Peyer's patch (tissue), 4 donors: ENCODE data around the gene BMP2K. TPM values are rescaled to one million over a fixed set of nuclear protein-coding genes. Genes with fewer than 3 reads are reported as not detected.

Source experiments
- DNase-seq, 3 donors: peaks; one replicate each; pipeline ENCODE4 v3.0.0-alpha.2; 2017 to 2019
- H3K27ac ChIP-seq, 4 donors: fragments of 200-600 bp; sonication (generic); one replicate each; pipeline ENCODE4 v1.5.1; 2016 to 2019
- H3K27me3 ChIP-seq, 2 donors: fragments of 200-600 bp; sonication (generic); one replicate each; pipeline ENCODE4 v1.5.1; 2019
- H3K36me3 ChIP-seq, 3 donors: fragments of 200-600 bp; sonication (generic); one replicate each; pipeline ENCODE4 v1.5.1; 2016 to 2019
- H3K4me1 ChIP-seq, 4 donors: fragments of 200-600 bp; sonication (generic); one replicate each; pipeline ENCODE4 v1.5.1; 2016 to 2019
- H3K4me3 ChIP-seq, 4 donors: fragments of 200-600 bp; sonication (generic); 1 replicate in 3 of 4; 2 replicates in 1 of 4; pipeline ENCODE4 v1.5.1; 2016 to 2019; ENCODE audit warnings: mild to moderate bottlenecking in 1 of 4
- H3K9me3 ChIP-seq, 4 donors: fragments of 200-600 bp; sonication (generic); one replicate each; pipeline ENCODE4 v1.5.1; 2016 to 2019; ENCODE audit warnings: mild to moderate bottlenecking in 1 of 4
- POLR2A ChIP-seq, 2 donors: fragments of 450-650 bp; IDR thresholded peaks; one replicate each; pipeline ENCODE4 v1.5.1; 2017; ENCODE audit warnings: antibody characterized with exemption in 2 of 2, mild to moderate bottlenecking in 2 of 2, moderate library complexity in 2 of 2
- total RNA-seq, 4 donors: library from RNA; depleted of rRNA; stranded (reverse); fragments of >200 nt; gene quantifications; one replicate each; pipeline ENCODE4 v1.1.0, GENCODE V29; 2016
- TF ChIP-seq, protein P1 (sequence below), 6 experiments: fragments of 450-650 bp in 4 of 6; fragments of 200-600 bp in 2 of 6; sonication (generic) in 1 of 6; IDR thresholded peaks; one replicate each; pipeline ENCODE4 v1.5.1; 2017 to 2019; ENCODE audit warnings: antibody characterized with exemption in 6 of 6, mild to moderate bottlenecking in 3 of 6, moderate library complexity in 1 of 6

Gene BMP2K
- total RNA-seq, 4 donors from 2014 or later, result 69.5 to 92.4 (median 78.6) TPM

GRCh38 chr4:78756776-78757175, 19.4 kb upstream of the BMP2K start:
- no peak overlapping the region for H3K4me3 ChIP-seq
- no peak for TF ChIP-seq POLR2A (IDR thresholded peaks at IDR 0.05)
- TF ChIP-seq, protein P1, sequence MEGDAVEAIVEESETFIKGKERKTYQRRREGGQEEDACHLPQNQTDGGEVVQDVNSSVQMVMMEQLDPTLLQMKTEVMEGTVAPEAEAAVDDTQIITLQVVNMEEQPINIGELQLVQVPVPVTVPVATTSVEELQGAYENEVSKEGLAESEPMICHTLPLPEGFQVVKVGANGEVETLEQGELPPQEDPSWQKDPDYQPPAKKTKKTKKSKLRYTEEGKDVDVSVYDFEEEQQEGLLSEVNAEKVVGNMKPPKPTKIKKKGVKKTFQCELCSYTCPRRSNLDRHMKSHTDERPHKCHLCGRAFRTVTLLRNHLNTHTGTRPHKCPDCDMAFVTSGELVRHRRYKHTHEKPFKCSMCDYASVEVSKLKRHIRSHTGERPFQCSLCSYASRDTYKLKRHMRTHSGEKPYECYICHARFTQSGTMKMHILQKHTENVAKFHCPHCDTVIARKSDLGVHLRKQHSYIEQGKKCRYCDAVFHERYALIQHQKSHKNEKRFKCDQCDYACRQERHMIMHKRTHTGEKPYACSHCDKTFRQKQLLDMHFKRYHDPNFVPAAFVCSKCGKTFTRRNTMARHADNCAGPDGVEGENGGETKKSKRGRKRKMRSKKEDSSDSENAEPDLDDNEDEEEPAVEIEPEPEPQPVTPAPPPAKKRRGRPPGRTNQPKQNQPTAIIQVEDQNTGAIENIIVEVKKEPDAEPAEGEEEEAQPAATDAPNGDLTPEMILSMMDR (IDR thresholded peaks at IDR 0.05), result no peak
- no peak for DNase-seq
- no peak overlapping the region for H3K27ac ChIP-seq
- H3K36me3 ChIP-seq, result no peaks in the 10 kb centered on the region
- H3K27me3 ChIP-seq, result no peaks in the 10 kb centered on the region
- no peaks in the 10 kb centered on the region for H3K4me1 ChIP-seq
- H3K9me3 ChIP-seq, result no peaks in the 10 kb centered on the region

DNA sequence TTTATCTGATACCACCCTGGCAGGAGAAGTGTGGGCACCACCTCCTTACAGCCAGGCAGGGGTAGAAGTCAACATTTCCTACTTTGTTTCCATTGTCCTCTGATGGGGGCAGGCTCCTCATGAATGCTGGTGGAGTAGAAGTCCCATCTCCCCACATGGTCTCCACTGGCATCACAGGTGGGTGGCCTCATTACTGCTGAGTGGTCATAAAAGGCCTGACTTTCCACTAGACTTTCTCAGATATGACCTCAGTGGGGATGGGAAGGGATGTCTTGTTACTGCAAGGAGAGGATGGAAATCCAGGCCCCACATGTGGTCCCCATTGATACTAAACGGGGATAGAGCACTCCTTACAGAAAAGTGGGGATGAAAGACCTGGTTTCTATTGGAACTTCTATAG, 18.6 kb upstream of the BMP2K start:
- no peaks in the 10 kb centered on the region for H3K9me3 ChIP-seq
- H3K36me3 ChIP-seq, result no peaks in the 10 kb centered on the region
- TF ChIP-seq, protein P1 (IDR thresholded peaks at IDR 0.05), result no peak
- TF ChIP-seq POLR2A (IDR thresholded peaks at IDR 0.05), result no peak
- no peaks in the 10 kb centered on the region for H3K27me3 ChIP-seq
- no peaks in the 10 kb centered on the region for H3K4me1 ChIP-seq
- H3K27ac ChIP-seq, result no peak overlapping the region
- H3K4me3 ChIP-seq, result no peak overlapping the region
- no peak for DNase-seq

GRCh38 chr4:78758085-78758484, 18.1 kb upstream of the BMP2K start:
- no peak overlapping the region for H3K4me3 ChIP-seq
- no peaks in the 10 kb centered on the region for H3K36me3 ChIP-seq
- TF ChIP-seq, protein P1 (IDR thresholded peaks at IDR 0.05), result no peak
- TF ChIP-seq POLR2A (IDR thresholded peaks at IDR 0.05), result no peak
- H3K27ac ChIP-seq, result no peak overlapping the region
- DNase-seq, result no peak
- no peaks in the 10 kb centered on the region for H3K9me3 ChIP-seq
- H3K27me3 ChIP-seq, result no peaks in the 10 kb centered on the region
- H3K4me1 ChIP-seq, result no peaks in the 10 kb centered on the region

- Histone ChIP-seq H3K27me3 (no peaks in the 10 kb centered on the region), H3K27ac (no peak overlapping the region), H3K4me1 (peaks cover 0 to 6% (median 0%) of the 10 kb centered on the region in 4 donors), H3K4me3 (no peak overlapping the region), H3K36me3 (no peaks in the 10 kb centered on the region), H3K9me3 (no peaks in the 10 kb centered on the region)
- DNase-seq, result no peak
- TF ChIP-seq, protein P1 (IDR thresholded peaks at IDR 0.05), result no peak
- no peak for TF ChIP-seq POLR2A (IDR thresholded peaks at IDR 0.05)
These were observed 13.6 kb upstream of the BMP2K start for GRCh38 chr4:78762529-78762928.

- no peak overlapping the region for H3K4me3 ChIP-seq
- H3K27me3 ChIP-seq, result no peaks in the 10 kb centered on the region
- DNase-seq, result no peak
These were observed 12.9 kb upstream of the BMP2K start for GRCh38 chr4:78763251-78763650.

More at GRCh38 chr4:78763251-78763650, 12.9 kb upstream of the BMP2K start:
- H3K9me3 ChIP-seq, result no peaks in the 10 kb centered on the region
- H3K27ac ChIP-seq, result no peak overlapping the region
- no peaks in the 10 kb centered on the region for H3K36me3 ChIP-seq
- TF ChIP-seq, protein P1 (IDR thresholded peaks at IDR 0.05), result no peak
- TF ChIP-seq POLR2A (IDR thresholded peaks at IDR 0.05), result no peak
- peaks cover 0 to 6% (median 0%) of the 10 kb centered on the region in 4 donors for H3K4me1 ChIP-seq
